ENCODE data around the gene PRPF39.

DNA sequence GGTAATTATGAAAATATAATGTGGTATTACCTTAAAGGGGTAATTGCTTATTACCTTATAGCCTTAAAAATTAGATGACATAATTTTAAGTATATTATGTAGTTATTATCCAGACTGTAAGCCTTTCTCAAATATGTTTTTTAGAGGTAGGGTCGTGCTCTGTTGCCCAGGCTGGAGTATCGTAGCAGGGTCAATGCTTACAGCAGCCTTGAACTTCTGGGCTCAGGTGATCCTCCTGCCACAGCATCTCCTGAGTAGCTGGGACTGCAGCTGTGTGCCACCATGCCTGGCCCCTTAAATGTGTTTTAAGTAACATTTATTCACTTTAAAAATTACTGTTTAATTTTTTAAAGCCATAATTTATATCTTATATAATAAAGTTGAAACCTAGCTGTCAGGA, 10.4 kb downstream of the PRPF39 start:
- TF ChIP-seq, protein P1, sequence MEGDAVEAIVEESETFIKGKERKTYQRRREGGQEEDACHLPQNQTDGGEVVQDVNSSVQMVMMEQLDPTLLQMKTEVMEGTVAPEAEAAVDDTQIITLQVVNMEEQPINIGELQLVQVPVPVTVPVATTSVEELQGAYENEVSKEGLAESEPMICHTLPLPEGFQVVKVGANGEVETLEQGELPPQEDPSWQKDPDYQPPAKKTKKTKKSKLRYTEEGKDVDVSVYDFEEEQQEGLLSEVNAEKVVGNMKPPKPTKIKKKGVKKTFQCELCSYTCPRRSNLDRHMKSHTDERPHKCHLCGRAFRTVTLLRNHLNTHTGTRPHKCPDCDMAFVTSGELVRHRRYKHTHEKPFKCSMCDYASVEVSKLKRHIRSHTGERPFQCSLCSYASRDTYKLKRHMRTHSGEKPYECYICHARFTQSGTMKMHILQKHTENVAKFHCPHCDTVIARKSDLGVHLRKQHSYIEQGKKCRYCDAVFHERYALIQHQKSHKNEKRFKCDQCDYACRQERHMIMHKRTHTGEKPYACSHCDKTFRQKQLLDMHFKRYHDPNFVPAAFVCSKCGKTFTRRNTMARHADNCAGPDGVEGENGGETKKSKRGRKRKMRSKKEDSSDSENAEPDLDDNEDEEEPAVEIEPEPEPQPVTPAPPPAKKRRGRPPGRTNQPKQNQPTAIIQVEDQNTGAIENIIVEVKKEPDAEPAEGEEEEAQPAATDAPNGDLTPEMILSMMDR (IDR thresholded peaks at IDR 0.05; ENCODE audit: insufficient read depth, low read depth, low read length): no peak
- TF ChIP-seq EZH2 (IDR thresholded peaks at IDR 0.05; ENCODE audit: insufficient read depth, low read length): no peak
